Measurements from ENCODE around the gene AHR.

Gene AHR

GRCh38 chr7:17319164-17320101 is 21.0 kb downstream of the AHR start:
- Histone ChIP-seq H3K4me1 (ENCODE audit: control insufficient read depth, insufficient read depth, low read length) (no peaks in the 10 kb centered on the region), H3K27ac (ENCODE audit: extremely low read depth, low read depth, low read length) (no peak overlapping the region), H3K36me3 (ENCODE audit: control insufficient read depth in 2 of 2, insufficient read depth in 1 of 2, low read length in 2 of 2) (peaks cover 0 to 7% of the 10 kb centered on the region in 2 experiments; a peak in 2 of 3 replicates), H3K4me3 (ENCODE audit: low read depth, low read length) (no peak overlapping the region), H3K9me3 (ENCODE audit: control insufficient read depth, insufficient read depth, low read depth, low read length) (no peaks in the 10 kb centered on the region)
- ChIA-PET CTCF (interaction anchor here (0.9 kb wide), 1 partner anchor 166 kb away, joined by 3 read pairs; no protein-coding TSS in a partner anchor), POLR2A (no interaction called here)
- TF ChIP-seq ZNF626 (tag by site-specific recombination; IDR thresholded peaks at IDR 0.05) (no peak), OSR2 (tag by site-specific recombination; IDR thresholded peaks at IDR 0.05) (no peak), ZNF280D (tag by site-specific recombination; IDR thresholded peaks at IDR 0.05) (no peak), INSM2 (tag by site-specific recombination; IDR thresholded peaks at IDR 0.05) (no peak), ZNF133 (tag by site-specific recombination; IDR thresholded peaks at IDR 0.05) (no peak), ZNF514 (tag by site-specific recombination; IDR thresholded peaks at IDR 0.05) (no peak), ZFP69B (tag by site-specific recombination; IDR thresholded peaks at IDR 0.05) (no peak), ZNF791 (tag by site-specific recombination; IDR thresholded peaks at IDR 0.05) (no peak), MZF1 (tag by site-specific recombination; IDR thresholded peaks at IDR 0.05; ENCODE audit: borderline replicate concordance) (no peak), ZNF114 (tag by site-specific recombination; IDR thresholded peaks at IDR 0.05) (no peak), BCL6B (tag by site-specific recombination; IDR thresholded peaks at IDR 0.05) (no peak), ZNF529 (tag by site-specific recombination; IDR thresholded peaks at IDR 0.05; ENCODE audit: insufficient replicate concordance) (no peak), PRDM6 (tag by site-specific recombination; IDR thresholded peaks at IDR 0.05) (no peak)

GRCh38 chr7:17320102-17320497 is 21.6 kb downstream of the AHR start:
- ChIA-PET CTCF (interaction anchor here (0.6 kb wide), 1 partner anchor 70 kb away, joined by 3 read pairs; no protein-coding TSS in a partner anchor), POLR2A (no interaction called here)
- Histone ChIP-seq H3K4me1 (ENCODE audit: control insufficient read depth, insufficient read depth, low read length) (no peaks in the 10 kb centered on the region), H3K27ac (ENCODE audit: extremely low read depth, low read depth, low read length) (no peak overlapping the region), H3K9me3 (ENCODE audit: control insufficient read depth, insufficient read depth, low read depth, low read length) (no peaks in the 10 kb centered on the region), H3K36me3 (ENCODE audit: control insufficient read depth in 2 of 2, insufficient read depth in 1 of 2, low read length in 2 of 2) (peaks cover 0 to 7% of the 10 kb centered on the region in 2 experiments; a peak in 2 of 3 replicates), H3K4me3 (ENCODE audit: low read depth, low read length) (no peak overlapping the region)
- no peak for TF ChIP-seq ZNF544 (tag by site-specific recombination; IDR thresholded peaks at IDR 0.05)
- no peak for TF ChIP-seq ZNF670 (tag by site-specific recombination; IDR thresholded peaks at IDR 0.05; ENCODE audit: low read depth)
- no peak for TF ChIP-seq ZBTB7A (tag by site-specific recombination; IDR thresholded peaks at IDR 0.05; ENCODE audit: low read depth)
- TF ChIP-seq EGR2 (tag by site-specific recombination; IDR thresholded peaks at IDR 0.05; ENCODE audit: low read depth) = no peak
- TF ChIP-seq ZFP3 (tag by site-specific recombination; IDR thresholded peaks at IDR 0.05; ENCODE audit: low read depth) = no peak
- no peak for TF ChIP-seq ZNF585B (tag by site-specific recombination; IDR thresholded peaks at IDR 0.05)
- TF ChIP-seq ZFHX2 (tag by site-specific recombination; conservative IDR thresholded peaks at IDR 0.05) = no peak
- TF ChIP-seq PBX3 (CRISPR knock-in tag; IDR thresholded peaks at IDR 0.05) = no peak
- no peak for TF ChIP-seq TRIM28 (IDR thresholded peaks at IDR 0.05; ENCODE audit: borderline replicate concordance, low read length)
